HepG2 (cell line): ENCODE results near the gene PPIP5K1. TPM values are rescaled to one million over a fixed set of nuclear protein-coding genes. Genes with fewer than 3 reads are reported as not detected.

Experiments
- ATAC-seq: fragments of 200-7000 bp; cut with Tn5 transposase; 3 replicates; pipeline ENCODE4 v1.9.1; 2020; ENCODE audit warnings: mild to moderate bottlenecking, moderate library complexity
- BruUV-seq: library from RNA; stranded (reverse); fragments of 400-500 nt; replicated peaks from 2 replicates; lab custom pipeline; 2021; lab: Mats Ljungman, UMichigan
- CTCF ChIA-PET: fragments of 300-600 bp; formaldehyde crosslinking; extraction: SDS; loops from one replicate; lab custom pipeline; 2021; ENCODE audit warnings: low total read pairs, inconsistent platforms, low intra/inter-chr PET ratio; lab: Yijun Ruan, JAX
- POLR2A ChIA-PET: fragments of 350-600 bp; sonication (Branson Sonifier 250); formaldehyde crosslinking; loops from one replicate; lab custom pipeline; 2020; ENCODE audit warnings: antibody characterized with exemption, inconsistent platforms; lab: Yijun Ruan, JAX
- DNase-seq: peaks from one replicate; pipeline ENCODE4 v3.0.0-alpha.2; 2015; ENCODE audit warnings: low spot score
- FAIRE-seq: peaks from 3 replicates; lab custom pipeline; 2011; peaks lifted over from hg19 to GRCh38; lab: Jason Lieb, UNC
- H2AFZ ChIP-seq: one replicate; pipeline ENCODE4 v1.6.1; 2011; ENCODE audit warnings: low read length, inconsistent platforms
- H3K27ac ChIP-seq: fragments of 300-600 bp; 3 replicates; pipeline ENCODE4 v1.8.0; 2011; ENCODE audit warnings: mixed run types, mild to moderate bottlenecking, mixed read lengths, low read length, inconsistent platforms; ENCODE audit not compliant: insufficient read depth; ENCODE audit errors: extremely low read length
- H3K27me3 ChIP-seq, 2 experiments: fragments of 200-600 bp in 1 of 2; 2 replicates in 1 of 2; 3 replicates in 1 of 2; pipeline versions ENCODE4 v1.6.0 to v1.8.0; 2011; ENCODE audit warnings: low read length in 2 of 2, mild to moderate bottlenecking in 2 of 2, moderate library complexity in 2 of 2, inconsistent platforms in 1 of 2; ENCODE audit not compliant: insufficient read depth in 2 of 2, control insufficient read depth in 1 of 2
- H3K36me3 ChIP-seq, 2 experiments: fragments of 200-600 bp in 1 of 2; replicated peaks in 1 of 2; 2 replicates in 1 of 2; 3 replicates in 1 of 2; pipeline versions ENCODE4 v1.5.1 to v1.8.0; 2011; ENCODE audit warnings: low read length in 2 of 2, inconsistent platforms in 1 of 2; ENCODE audit not compliant: insufficient read depth in 2 of 2, control insufficient read depth in 1 of 2
- H3K4me1 ChIP-seq: 2 replicates; pipeline ENCODE4 v1.5.1; 2012; ENCODE audit warnings: low read length, inconsistent platforms; ENCODE audit not compliant: insufficient read depth
- H3K4me2 ChIP-seq: 2 replicates; pipeline ENCODE4 v1.6.0; 2011; ENCODE audit warnings: low read depth, low read length, inconsistent platforms
- H3K4me3 ChIP-seq, 3 experiments: fragments of 200-600 bp in 1 of 3; sonication (generic), shearing (Covaris generic) in 1 of 3; replicated peaks in 1 of 3; 2 replicates each; pipeline ENCODE4 v1.5.1; 2011 to 2016; ENCODE audit warnings: low read length in 3 of 3, inconsistent platforms in 2 of 3, low read depth in 2 of 3, mild to moderate bottlenecking in 2 of 3, control low read depth in 1 of 3, mixed read lengths in 1 of 3; ENCODE audit not compliant: insufficient read depth in 1 of 3
- H3K79me2 ChIP-seq: one replicate; pipeline ENCODE4 v1.6.1; 2011; ENCODE audit warnings: low read length, inconsistent platforms; ENCODE audit not compliant: insufficient read depth
- H3K9ac ChIP-seq: 2 replicates; pipeline ENCODE4 v1.6.0; 2011; ENCODE audit warnings: mild to moderate bottlenecking, low read depth, low read length, inconsistent platforms; ENCODE audit not compliant: insufficient read depth
- H3K9me3 ChIP-seq: 2 replicates; pipeline ENCODE4 v1.5.1; 2012; ENCODE audit warnings: mild to moderate bottlenecking, low read length
- H4K20me1 ChIP-seq: 2 replicates; pipeline ENCODE4 v1.6.0; 2011; ENCODE audit warnings: inconsistent platforms, mild to moderate bottlenecking, low read length, moderate library complexity; ENCODE audit not compliant: insufficient read depth
- ETS1 ChIP-seq: sonication (generic); formaldehyde crosslinking; IDR thresholded peaks from 2 replicates; pipeline ENCODE4 v1.4.0; 2020; ENCODE audit warnings: missing genetic modification reagents
- GRHL1 ChIP-seq: sonication (generic); formaldehyde crosslinking; conservative IDR thresholded peaks from 2 replicates; pipeline ENCODE4 v1.8.0; 2022; ENCODE audit warnings: missing genetic modification reagents
- HCFC1 ChIP-seq: fragments of 150-350 bp; IDR thresholded peaks from 2 replicates; pipeline ENCODE4 v1.6.1; 2014; ENCODE audit warnings: low read depth, low read length
- IKZF4 ChIP-seq: sonication (generic); formaldehyde crosslinking; IDR thresholded peaks from 2 replicates; pipeline ENCODE4 v1.5.1; 2020; ENCODE audit warnings: borderline replicate concordance, mild to moderate bottlenecking, low read depth, missing genetic modification reagents; ENCODE audit errors: not compliant biosample characterization
- KAT8 ChIP-seq: IDR thresholded peaks from 2 replicates; pipeline ENCODE4 v1.6.1; 2016; ENCODE audit warnings: missing genetic modification reagents, missing compliant biosample characterization
- KLF12 ChIP-seq: sonication (generic); formaldehyde crosslinking; IDR thresholded peaks from 2 replicates; pipeline ENCODE4 v1.4.0; 2020; ENCODE audit warnings: missing genetic modification reagents, borderline replicate concordance
- MNT ChIP-seq: fragments of 450-650 bp; IDR thresholded peaks from 2 replicates; pipeline ENCODE4 v1.6.1; 2016
- ONECUT2 ChIP-seq: sonication (generic); formaldehyde crosslinking; IDR thresholded peaks from 2 replicates; pipeline ENCODE4 v1.4.0; 2020; ENCODE audit warnings: missing genetic modification reagents
- PCBP1 ChIP-seq: fragments of 200-400 bp; formaldehyde crosslinking; IDR thresholded peaks from 2 replicates; pipeline ENCODE4 v1.6.1; 2017; ENCODE audit warnings: mild to moderate bottlenecking, low read depth, low read length, borderline replicate concordance
- TBL1XR1 ChIP-seq: fragments of 150-350 bp; IDR thresholded peaks from 2 replicates; pipeline ENCODE4 v1.6.1; 2014; ENCODE audit warnings: borderline replicate concordance, low read length; ENCODE audit not compliant: partially characterized antibody
- THAP7 ChIP-seq: sonication (generic); formaldehyde crosslinking; IDR thresholded peaks from 2 replicates; pipeline ENCODE4 v1.8.1; 2023; ENCODE audit warnings: mild to moderate bottlenecking, missing genetic modification reagents
- THYN1 ChIP-seq: sonication (generic); formaldehyde crosslinking; IDR thresholded peaks from 2 replicates; pipeline ENCODE4 v1.8.1; 2023; ENCODE audit warnings: low read depth, mild to moderate bottlenecking, moderate library complexity, missing genetic modification reagents, borderline replicate concordance
- ZNF337 ChIP-seq: sonication (generic); formaldehyde crosslinking; IDR thresholded peaks from 2 replicates; pipeline ENCODE4 v1.5.1; 2020; ENCODE audit warnings: missing genetic modification reagents, low read depth, mild to moderate bottlenecking, borderline replicate concordance
- ZNF563 ChIP-seq: sonication (generic); formaldehyde crosslinking; IDR thresholded peaks from 2 replicates; pipeline ENCODE4 v1.8.0; 2022; ENCODE audit warnings: mild to moderate bottlenecking, moderate library complexity, missing genetic modification reagents
- ZNF607 ChIP-seq: sonication (generic); formaldehyde crosslinking; IDR thresholded peaks from 2 replicates; pipeline ENCODE4 v1.5.1; 2020; ENCODE audit warnings: missing genetic modification reagents, mild to moderate bottlenecking, borderline replicate concordance
- ZNF670 ChIP-seq: sonication (generic); formaldehyde crosslinking; IDR thresholded peaks from 2 replicates; pipeline ENCODE4 v1.8.0; 2022; ENCODE audit warnings: mild to moderate bottlenecking, missing genetic modification reagents, borderline replicate concordance
- ZNF841 ChIP-seq: sonication (generic); formaldehyde crosslinking; IDR thresholded peaks from 2 replicates; pipeline ENCODE4 v1.8.1; 2023; ENCODE audit warnings: missing genetic modification reagents, borderline replicate concordance
- ZUFSP ChIP-seq: sonication (generic); formaldehyde crosslinking; IDR thresholded peaks from 2 replicates; pipeline ENCODE4 v1.9.0; 2021; ENCODE audit warnings: missing genetic modification reagents, mild to moderate bottlenecking, borderline replicate concordance
- WGBS: methylation state at CpG from one replicate; pipeline ENCODE4 v1.1.6; 2017; ENCODE audit warnings: low lambda C conversion rate; 5-methylcytosine and 5-hydroxymethylcytosine counted together
- in situ Hi-C: cut with HindIII; loops from 2 replicates; pipeline ENCODE4 v1.10.0; 2017; ENCODE audit warnings: low pct_unique_long_range_greater_than_20kb; ENCODE audit not compliant: extremely low pct_ligation_motif_present
- intact Hi-C: fragments of 100-400 bp; cut with micrococcal nuclease; formaldehyde crosslinking; loops from one replicate; pipeline ENCODE4 v1.10.0; 2022; ENCODE audit not compliant: unreplicated experiment
- polyA plus RNA-seq, 8 experiments: library from polyadenylated mRNA; depleted of rRNA in 3 of 8; stranded (reverse) in 7 of 8; unstranded in 1 of 8; fragments of >200 nt; fragmentation: Illumina TruSeq in 4 of 8; extraction: Trizol in 4 of 8; gene quantifications; 2 replicates each; pipeline versions ENCODE4 v1.2.1 to v1.2.3, GENCODE V29; 2011 to 2016; ENCODE audit warnings: low read depth in 4 of 8, missing spikeins in 1 of 8, mixed read lengths in 1 of 8; ENCODE audit not compliant: insufficient read depth in 1 of 8
- total RNA-seq, 5 experiments: library from RNA; depleted of rRNA; stranded (reverse); fragments of >200 nt; fragmentation: Illumina TruSeq; extraction: Trizol; gene quantifications; 2 replicates each; pipeline ENCODE4 v1.2.3, GENCODE V29; 2016; ENCODE audit warnings: low read depth in 1 of 5

The PPIP5K1 gene
- total and polyA plus RNA-seq, 2 of the 13 experiments (the other 11 are each of a cell fraction or from before 2014, with no cell fraction given), result 9.9 to 10.9 TPM

GRCh38 chr15:43499635-43500034 is 90.4 kb downstream of the PPIP5K1 start:
- BruUV-seq, result no TSS peak
- H2AFZ ChIP-seq, result no peak overlapping the region
- intact Hi-C loops (no loop called here), in situ Hi-C loops (no loop called here)
- ChIA-PET CTCF (no interaction called here), POLR2A (no interaction called here)
- H3K36me3 ChIP-seq, result no peaks in the 10 kb centered on the region
- FAIRE-seq (no peak), ATAC-seq (no peak), DNase-seq (no peak)
- H3K9ac ChIP-seq, result no peak overlapping the region
- 14% methylated on average over 1 of the region's 1 CpG for WGBS
- H4K20me1 ChIP-seq, result no peaks in the 10 kb centered on the region
- no peaks in the 10 kb centered on the region for H3K79me2 ChIP-seq
- no peaks in the 10 kb centered on the region for H3K9me3 ChIP-seq
- H3K4me1 ChIP-seq, result 0 out of 2 replicates have a peak, but pooled peaks cover under 1% of the 10 kb centered on the region
- H3K27me3 ChIP-seq, result no peaks in the 10 kb centered on the region
- no peak overlapping the region for H3K27ac ChIP-seq
- H3K4me3 ChIP-seq, result no peak overlapping the region
- no peak overlapping the region for H3K4me2 ChIP-seq
- TF ChIP-seq MNT (no peak), GRHL1 (no peak), IKZF4 (CRISPR knock-in tag) (no peak), THAP7 (CRISPR knock-in tag) (no peak), HCFC1 (no peak), ZNF841 (no peak), ETS1 (CRISPR knock-in tag) (no peak), ONECUT2 (CRISPR knock-in tag) (no peak), ZNF337 (CRISPR knock-in tag) (no peak), PCBP1 (no peak), ZNF563 (CRISPR knock-in tag) (no peak), ZNF607 (no peak), TBL1XR1 (no peak), KAT8 (no peak), KLF12 (no peak), ZNF670 (no peak), ZUFSP (no peak), THYN1 (CRISPR knock-in tag) (no peak)
